ENCODE measurements around the gene SPN. TPM values are rescaled to one million over a fixed set of nuclear protein-coding genes. Genes with fewer than 3 reads are reported as not detected.
A peak's percentile ranks its signal among the peaks of the same experiment; 100 is the strongest.
"Not testable (repeated sequence)": the region's sequence is repeated elsewhere in the genome, so short reads cannot be mapped to it uniquely, and the experiment has no call there.

Gene SPN
- total and polyA plus RNA-seq, 9 of the 15 experiments (the other 6 are each of a cell fraction or from before 2014, with no cell fraction given): 24.3 to 225 (median 79.4) TPM

DNA sequence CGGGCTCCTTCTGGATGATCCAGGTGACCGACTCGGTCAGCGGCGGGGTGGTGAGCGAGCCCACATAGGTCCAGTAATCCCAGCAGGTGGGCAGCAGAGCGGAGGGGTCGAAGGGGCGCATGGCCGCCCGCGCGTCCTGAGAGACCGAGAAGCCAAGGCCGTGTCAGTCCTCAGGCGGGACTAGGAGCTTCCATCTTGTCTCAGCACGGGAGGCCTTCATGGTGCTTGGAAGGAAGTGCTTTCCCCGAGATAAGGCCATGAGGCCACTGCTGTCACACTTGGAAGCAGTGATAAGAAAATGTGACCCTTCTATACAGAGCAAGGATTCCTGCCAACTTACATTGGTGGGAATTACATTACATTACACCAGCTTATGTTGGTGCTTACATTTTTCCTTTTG lies 40.3 kb upstream of the SPN start (continued):
- TF ChIP-seq TAF9B (IDR thresholded peaks at IDR 0.05; ENCODE audit: partially characterized antibody): peak; percentile 25
- TF ChIP-seq, protein P1, sequence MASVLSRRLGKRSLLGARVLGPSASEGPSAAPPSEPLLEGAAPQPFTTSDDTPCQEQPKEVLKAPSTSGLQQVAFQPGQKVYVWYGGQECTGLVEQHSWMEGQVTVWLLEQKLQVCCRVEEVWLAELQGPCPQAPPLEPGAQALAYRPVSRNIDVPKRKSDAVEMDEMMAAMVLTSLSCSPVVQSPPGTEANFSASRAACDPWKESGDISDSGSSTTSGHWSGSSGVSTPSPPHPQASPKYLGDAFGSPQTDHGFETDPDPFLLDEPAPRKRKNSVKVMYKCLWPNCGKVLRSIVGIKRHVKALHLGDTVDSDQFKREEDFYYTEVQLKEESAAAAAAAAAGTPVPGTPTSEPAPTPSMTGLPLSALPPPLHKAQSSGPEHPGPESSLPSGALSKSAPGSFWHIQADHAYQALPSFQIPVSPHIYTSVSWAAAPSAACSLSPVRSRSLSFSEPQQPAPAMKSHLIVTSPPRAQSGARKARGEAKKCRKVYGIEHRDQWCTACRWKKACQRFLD (CRISPR knock-in tag; IDR thresholded peaks at IDR 0.05): 0 out of 2 replicates have a peak, but pooled peaks have one; percentile 25
- TF ChIP-seq, protein P2, sequence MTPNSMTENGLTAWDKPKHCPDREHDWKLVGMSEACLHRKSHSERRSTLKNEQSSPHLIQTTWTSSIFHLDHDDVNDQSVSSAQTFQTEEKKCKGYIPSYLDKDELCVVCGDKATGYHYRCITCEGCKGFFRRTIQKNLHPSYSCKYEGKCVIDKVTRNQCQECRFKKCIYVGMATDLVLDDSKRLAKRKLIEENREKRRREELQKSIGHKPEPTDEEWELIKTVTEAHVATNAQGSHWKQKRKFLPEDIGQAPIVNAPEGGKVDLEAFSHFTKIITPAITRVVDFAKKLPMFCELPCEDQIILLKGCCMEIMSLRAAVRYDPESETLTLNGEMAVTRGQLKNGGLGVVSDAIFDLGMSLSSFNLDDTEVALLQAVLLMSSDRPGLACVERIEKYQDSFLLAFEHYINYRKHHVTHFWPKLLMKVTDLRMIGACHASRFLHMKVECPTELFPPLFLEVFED (CRISPR knock-in tag; conservative IDR thresholded peaks at IDR 0.05): 0 out of 2 replicates have a peak, but pooled peaks have one; percentile 23
- TF ChIP-seq, protein P3, sequence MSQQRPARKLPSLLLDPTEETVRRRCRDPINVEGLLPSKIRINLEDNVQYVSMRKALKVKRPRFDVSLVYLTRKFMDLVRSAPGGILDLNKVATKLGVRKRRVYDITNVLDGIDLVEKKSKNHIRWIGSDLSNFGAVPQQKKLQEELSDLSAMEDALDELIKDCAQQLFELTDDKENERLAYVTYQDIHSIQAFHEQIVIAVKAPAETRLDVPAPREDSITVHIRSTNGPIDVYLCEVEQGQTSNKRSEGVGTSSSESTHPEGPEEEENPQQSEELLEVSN (IDR thresholded peaks at IDR 0.05; ENCODE audit: borderline replicate concordance in 1 of 2, extremely low read depth in 1 of 2, insufficient read depth in 1 of 2, insufficient read length in 1 of 2, low read depth in 1 of 2, low read length in 1 of 2, poor library complexity in 1 of 2, severe bottlenecking in 1 of 2): peak in 1 of 2 experiments; percentile 43
- TF ChIP-seq LEF1 (IDR thresholded peaks at IDR 0.05): 0 out of 2 replicates have a peak, but pooled peaks have one; percentile 55
- TF ChIP-seq ZBTB17 (CRISPR knock-in tag; IDR thresholded peaks at IDR 0.05): peak; percentile 83; the same call in 1 of the 2 replicates
- TF ChIP-seq, protein P4, sequence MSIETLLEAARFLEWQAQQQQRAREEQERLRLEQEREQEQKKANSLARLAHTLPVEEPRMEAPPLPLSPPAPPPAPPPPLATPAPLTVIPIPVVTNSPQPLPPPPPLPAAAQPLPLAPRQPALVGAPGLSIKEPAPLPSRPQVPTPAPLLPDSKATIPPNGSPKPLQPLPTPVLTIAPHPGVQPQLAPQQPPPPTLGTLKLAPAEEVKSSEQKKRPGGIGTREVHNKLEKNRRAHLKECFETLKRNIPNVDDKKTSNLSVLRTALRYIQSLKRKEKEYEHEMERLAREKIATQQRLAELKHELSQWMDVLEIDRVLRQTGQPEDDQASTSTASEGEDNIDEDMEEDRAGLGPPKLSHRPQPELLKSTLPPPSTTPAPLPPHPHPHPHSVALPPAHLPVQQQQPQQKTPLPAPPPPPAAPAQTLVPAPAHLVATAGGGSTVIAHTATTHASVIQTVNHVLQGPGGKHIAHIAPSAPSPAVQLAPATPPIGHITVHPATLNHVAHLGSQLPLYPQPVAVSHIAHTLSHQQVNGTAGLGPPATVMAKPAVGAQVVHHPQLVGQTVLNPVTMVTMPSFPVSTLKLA (conservative IDR thresholded peaks at IDR 0.05): peak; percentile 51 to 61; a peak in 3 of 4 replicates
- peak in 1 of 2 experiments; percentile 68; a peak in 2 of 4 replicates for TF ChIP-seq TEAD1 (CRISPR knock-in tag; IDR thresholded peaks at IDR 0.05)
- peak; percentile 65; the same call in 1 of the 2 replicates for TF ChIP-seq SPI1 (IDR thresholded peaks at IDR 0.05; ENCODE audit: borderline replicate concordance, low read depth, low read length)
- peak; percentile 46 for TF ChIP-seq CTBP1 (IDR thresholded peaks at IDR 0.05; ENCODE audit: borderline replicate concordance)
- TF ChIP-seq NFIC (IDR thresholded peaks at IDR 0.05): peak; percentile 83
- TF ChIP-seq, protein P5, sequence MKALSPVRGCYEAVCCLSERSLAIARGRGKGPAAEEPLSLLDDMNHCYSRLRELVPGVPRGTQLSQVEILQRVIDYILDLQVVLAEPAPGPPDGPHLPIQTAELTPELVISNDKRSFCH (CRISPR knock-in tag; IDR thresholded peaks at IDR 0.05): not testable (repeated sequence)
- TF ChIP-seq, protein P5 (tag; IDR thresholded peaks at IDR 0.05): peak; percentile 61
- not testable (repeated sequence) for TF ChIP-seq NR2C1 (IDR thresholded peaks at IDR 0.05)
- peak; percentile 82 for TF ChIP-seq NR2C1 (tag; IDR thresholded peaks at IDR 0.05)
- TF ChIP-seq, protein P6, sequence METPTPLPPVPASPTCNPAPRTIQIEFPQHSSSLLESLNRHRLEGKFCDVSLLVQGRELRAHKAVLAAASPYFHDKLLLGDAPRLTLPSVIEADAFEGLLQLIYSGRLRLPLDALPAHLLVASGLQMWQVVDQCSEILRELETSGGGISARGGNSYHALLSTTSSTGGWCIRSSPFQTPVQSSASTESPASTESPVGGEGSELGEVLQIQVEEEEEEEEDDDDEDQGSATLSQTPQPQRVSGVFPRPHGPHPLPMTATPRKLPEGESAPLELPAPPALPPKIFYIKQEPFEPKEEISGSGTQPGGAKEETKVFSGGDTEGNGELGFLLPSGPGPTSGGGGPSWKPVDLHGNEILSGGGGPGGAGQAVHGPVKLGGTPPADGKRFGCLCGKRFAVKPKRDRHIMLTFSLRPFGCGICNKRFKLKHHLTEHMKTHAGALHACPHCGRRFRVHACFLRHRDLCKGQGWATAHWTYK (CRISPR knock-in tag; IDR thresholded peaks at IDR 0.05): peak; percentile 83; the same call in 1 of the 2 replicates
- peak; percentile 65 for TF ChIP-seq POLR2G (IDR thresholded peaks at IDR 0.05; ENCODE audit: low read depth, low read length)
- peak; percentile 77 for TF ChIP-seq DPF2 (IDR thresholded peaks at IDR 0.05)
